Progenitor cell of endocrine pancreas (in vitro differentiated cells): Measurements from ENCODE around the gene VPS51. TPM values are rescaled to one million over a fixed set of nuclear protein-coding genes. Genes with fewer than 3 reads are reported as not detected.

Source experiments
- DNase-seq: peaks from one replicate; pipeline ENCODE4 v3.0.0; 2021; ENCODE audit warnings: low spot score; ENCODE audit not compliant: unreplicated experiment
- H3K27ac Mint-ChIP-seq: 2 replicates; pipeline ENCODE4 v1.8.0; 2021; ENCODE audit warnings: mild to moderate bottlenecking, moderate library complexity, mixed read lengths
- H3K27me3 Mint-ChIP-seq: 2 replicates; pipeline ENCODE4 v1.8.0; 2021; ENCODE audit warnings: mixed read lengths
- H3K36me3 Mint-ChIP-seq: 2 replicates; pipeline ENCODE4 v1.8.0; 2022; ENCODE audit warnings: mixed read lengths; ENCODE audit not compliant: insufficient read depth
- H3K4me1 Mint-ChIP-seq: 2 replicates; pipeline ENCODE4 v1.8.0; 2021; ENCODE audit warnings: low read depth, mixed read lengths
- H3K4me3 Mint-ChIP-seq: 2 replicates; pipeline ENCODE4 v1.8.0; 2021; ENCODE audit warnings: low read depth, mild to moderate bottlenecking, moderate library complexity, mixed read lengths
- H3K9me3 Mint-ChIP-seq: 2 replicates; pipeline ENCODE4 v1.8.0; 2021; ENCODE audit warnings: low read depth, mixed read lengths
- long read RNA-seq: library from polyadenylated mRNA; unstranded; transcript quantifications from one replicate; pipeline ENCODE4 v2.0.0, GENCODE V29; 2020
- total RNA-seq: library from RNA; stranded (reverse); gene quantifications from 2 replicates; pipeline ENCODE4 v1.2.1, GENCODE V29; 2021
- TF ChIP-seq, protein P1 (sequence below): fragments of 200-600 bp; sonication (generic); IDR thresholded peaks from one replicate; pipeline ENCODE4 v1.5.0; 2021; ENCODE audit warnings: antibody characterized with exemption, mild to moderate bottlenecking; ENCODE audit not compliant: unreplicated experiment

VPS51 gene
- 112 and 123 TPM in 2 replicates for total RNA-seq
- long read RNA-seq, transcript VPS51-201 (10 exons, 2,714 nt) = major isoform, 19 of 31 reads
- long read RNA-seq, partial matches to known transcripts = 8 of 31 reads
- long read RNA-seq, other reads (novel, unspliced or antisense) = 4 of 31 reads

DNA sequence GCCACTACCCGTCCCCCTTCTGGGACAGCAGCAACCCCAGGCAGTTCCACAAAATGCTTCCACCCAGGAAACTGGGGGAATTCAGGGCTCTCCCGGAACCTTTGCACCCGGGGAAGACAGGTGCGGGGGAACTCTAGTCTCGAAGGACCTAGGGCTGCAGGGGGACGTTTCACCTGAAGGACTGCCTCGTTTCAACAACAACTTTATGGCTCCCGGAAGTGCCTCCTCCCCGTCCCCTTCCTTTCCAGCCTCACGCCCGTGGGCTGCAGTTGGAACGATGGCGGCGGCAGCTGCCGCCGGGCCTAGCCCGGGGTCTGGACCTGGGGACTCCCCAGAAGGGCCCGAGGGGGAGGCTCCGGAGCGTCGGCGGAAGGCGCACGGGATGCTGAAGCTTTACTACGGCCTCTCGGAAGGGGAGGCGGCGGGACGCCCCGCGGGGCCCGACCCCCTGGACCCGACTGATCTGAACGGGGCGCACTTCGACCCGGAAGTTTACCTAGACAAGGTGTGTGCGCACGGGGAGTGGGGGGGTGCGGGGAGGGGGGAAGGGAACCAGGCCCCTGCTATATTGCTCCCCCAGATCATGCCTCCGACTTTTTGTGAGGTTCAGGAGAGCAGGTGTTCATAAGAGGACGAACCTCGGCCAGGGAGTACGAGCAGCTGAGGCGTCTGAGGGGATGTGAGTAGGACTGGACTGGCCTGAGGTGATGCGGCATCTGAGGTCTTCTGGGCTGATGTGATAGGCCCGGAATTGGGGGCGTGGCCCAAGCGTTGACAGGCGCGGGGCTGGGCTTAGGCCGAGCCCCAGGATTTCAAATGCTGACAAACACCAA, at the start of gene VPS51:
Gene VPS51 (plus strand): TSS at position 241 of the 833 bp plus-strand sequence. CDS start 37 bp downstream, at position 278.
- Mint-ChIP-seq H3K9me3 (no peaks in the 10 kb centered on the region), H3K27ac (peak within 1 kb of the TSS; percentile 99), H3K4me3 (peak within 1 kb of the TSS; percentile 95), H3K27me3 (no peaks in the 10 kb centered on the region), H3K36me3 (peaks cover 2% of the 10 kb centered on the region), H3K4me1 (peaks cover 8% of the 10 kb centered on the region)
- TF ChIP-seq, protein P1, sequence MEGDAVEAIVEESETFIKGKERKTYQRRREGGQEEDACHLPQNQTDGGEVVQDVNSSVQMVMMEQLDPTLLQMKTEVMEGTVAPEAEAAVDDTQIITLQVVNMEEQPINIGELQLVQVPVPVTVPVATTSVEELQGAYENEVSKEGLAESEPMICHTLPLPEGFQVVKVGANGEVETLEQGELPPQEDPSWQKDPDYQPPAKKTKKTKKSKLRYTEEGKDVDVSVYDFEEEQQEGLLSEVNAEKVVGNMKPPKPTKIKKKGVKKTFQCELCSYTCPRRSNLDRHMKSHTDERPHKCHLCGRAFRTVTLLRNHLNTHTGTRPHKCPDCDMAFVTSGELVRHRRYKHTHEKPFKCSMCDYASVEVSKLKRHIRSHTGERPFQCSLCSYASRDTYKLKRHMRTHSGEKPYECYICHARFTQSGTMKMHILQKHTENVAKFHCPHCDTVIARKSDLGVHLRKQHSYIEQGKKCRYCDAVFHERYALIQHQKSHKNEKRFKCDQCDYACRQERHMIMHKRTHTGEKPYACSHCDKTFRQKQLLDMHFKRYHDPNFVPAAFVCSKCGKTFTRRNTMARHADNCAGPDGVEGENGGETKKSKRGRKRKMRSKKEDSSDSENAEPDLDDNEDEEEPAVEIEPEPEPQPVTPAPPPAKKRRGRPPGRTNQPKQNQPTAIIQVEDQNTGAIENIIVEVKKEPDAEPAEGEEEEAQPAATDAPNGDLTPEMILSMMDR = no peak
- peak; percentile 71 for DNase-seq

DNA sequence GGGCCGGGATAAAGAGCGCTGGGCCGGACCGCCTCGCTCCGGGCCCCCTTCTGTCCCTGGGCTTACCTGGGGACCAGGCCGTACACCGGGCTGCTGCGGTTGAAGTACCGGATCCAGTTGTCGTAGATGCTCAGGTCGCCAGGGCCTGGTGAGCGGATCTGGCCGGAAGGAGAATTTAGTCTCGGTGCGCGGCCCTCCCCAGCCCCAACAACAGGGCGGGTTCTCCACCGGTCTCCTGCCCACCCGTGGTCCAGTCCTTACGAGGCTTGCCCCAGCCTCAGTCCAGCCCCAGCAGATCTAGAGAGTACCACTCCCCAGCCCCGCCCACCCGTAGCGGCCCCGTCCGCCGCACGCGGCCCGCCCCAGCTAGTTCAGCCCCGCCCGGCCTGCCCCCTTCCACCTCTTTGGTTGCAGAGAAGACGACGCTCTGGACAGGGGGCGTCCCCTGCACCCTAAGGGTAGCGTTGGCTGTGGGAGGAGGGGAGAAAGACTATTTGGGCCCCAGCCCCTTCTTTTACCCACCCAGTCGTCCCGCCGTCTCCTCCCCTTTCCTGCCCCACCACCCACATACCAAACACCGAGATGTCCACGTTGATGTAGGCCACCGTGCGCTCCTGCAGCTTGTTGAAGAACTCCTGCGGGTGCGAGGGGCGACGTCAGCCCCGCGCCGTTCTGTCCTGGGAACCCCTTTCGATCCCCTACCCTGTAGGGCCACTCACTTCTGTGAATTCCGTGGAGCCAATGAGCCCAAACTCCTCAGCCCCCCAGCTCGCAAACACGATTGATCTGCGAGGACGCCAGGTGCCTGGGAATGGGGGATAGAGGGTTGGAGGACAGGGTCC, 48.2 kb upstream of the VPS51 start:
- no peak for DNase-seq
- Mint-ChIP-seq H3K27ac (no peak overlapping the region), H3K4me3 (no peak overlapping the region), H3K9me3 (no peaks in the 10 kb centered on the region), H3K4me1 (no peaks in the 10 kb centered on the region), H3K27me3 (no peaks in the 10 kb centered on the region), H3K36me3 (peaks cover 8% of the 10 kb centered on the region)
- TF ChIP-seq, protein P1 = no peak

DNA sequence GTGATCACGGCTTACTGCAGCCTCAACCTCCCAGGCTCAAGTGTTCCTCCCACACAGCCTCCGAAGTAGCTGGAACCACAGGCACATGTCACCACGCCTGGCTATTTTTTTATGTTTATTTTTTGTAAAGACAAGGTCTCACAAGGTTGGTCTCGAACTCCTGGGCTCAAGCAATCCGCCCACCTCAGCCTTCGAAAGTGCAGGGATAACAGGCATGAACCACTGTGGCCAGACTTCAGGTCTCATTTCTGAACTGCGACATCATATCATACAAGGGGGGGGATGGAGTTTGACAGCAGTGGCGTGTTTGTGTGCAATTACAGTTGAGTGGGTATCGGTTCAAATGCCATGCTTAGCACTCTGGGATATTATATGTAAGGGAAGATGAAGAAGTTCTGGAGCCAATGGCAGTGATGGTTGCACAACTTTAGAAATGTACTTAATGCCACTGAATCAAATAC, 44.6 kb upstream of the VPS51 start:
- Mint-ChIP-seq H3K27me3 (peaks cover 6% of the 10 kb centered on the region), H3K9me3 (no peaks in the 10 kb centered on the region), H3K4me3 (no peak overlapping the region), H3K4me1 (no peaks in the 10 kb centered on the region), H3K27ac (no peak overlapping the region), H3K36me3 (no peaks in the 10 kb centered on the region)
- TF ChIP-seq, protein P1 = no peak
- DNase-seq = no peak

DNA sequence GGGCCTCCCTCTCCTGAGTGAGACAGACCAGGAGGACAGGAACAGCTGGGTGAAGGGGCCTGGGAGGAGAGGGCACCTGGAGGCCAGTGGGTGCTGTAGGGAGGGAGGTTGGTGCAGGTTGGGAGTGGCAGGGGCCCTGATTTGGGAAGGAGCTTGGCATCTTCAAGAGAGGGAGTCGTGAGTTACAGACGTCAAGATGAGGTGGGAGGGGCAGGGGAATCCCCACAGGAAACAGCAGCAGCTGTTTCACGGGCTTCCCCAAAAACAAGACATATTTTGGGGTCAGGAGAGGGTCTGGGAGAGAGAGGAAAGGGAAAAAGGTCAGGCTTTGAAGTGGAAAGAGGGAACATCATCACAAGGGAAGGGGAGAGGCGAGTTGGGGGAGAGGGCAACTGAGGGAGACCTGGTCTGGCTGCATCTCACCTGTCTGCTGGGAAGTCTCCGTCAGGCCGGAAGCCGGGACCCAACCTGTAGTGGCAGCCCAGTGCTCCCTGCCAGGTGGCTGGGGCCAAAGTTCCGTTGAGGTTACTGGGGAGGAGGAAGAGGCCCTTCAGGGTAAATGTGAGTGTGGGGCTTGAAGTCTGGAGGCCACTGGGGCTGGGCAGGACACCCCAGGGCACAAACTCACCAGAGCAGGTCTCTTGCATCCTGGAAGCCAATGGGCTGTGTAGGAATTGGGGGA, 42.0 kb upstream of the VPS51 start:
- H3K27ac Mint-ChIP-seq = no peak overlapping the region
- no peak overlapping the region for H3K4me3 Mint-ChIP-seq
- H3K4me1 Mint-ChIP-seq = no peaks in the 10 kb centered on the region
- TF ChIP-seq, protein P1 = no peak
- H3K27me3 Mint-ChIP-seq = peaks cover 6% of the 10 kb centered on the region
- H3K36me3 Mint-ChIP-seq = no peaks in the 10 kb centered on the region
- DNase-seq = no peak
- no peaks in the 10 kb centered on the region for H3K9me3 Mint-ChIP-seq
